DOHH2 (cell line): Measurements from ENCODE around the gene SLC6A13.
A peak's percentile ranks its signal among the peaks of the same experiment; 100 is the strongest.

ENCODE experiments used
- H3F3A ChIP-seq: fragments of 200-600 bp; sonication (generic), shearing (Covaris generic); 2 replicates; pipeline ENCODE4 v1.6.0; 2016; ENCODE audit warnings: antibody characterized with exemption, mild to moderate bottlenecking; ENCODE audit not compliant: control insufficient read depth, insufficient read depth
- H3K27ac ChIP-seq: fragments of 200-600 bp; sonication (generic); 2 replicates; pipeline ENCODE4 v1.5.1; 2014; ENCODE audit warnings: low read depth, mild to moderate bottlenecking, low read length, moderate library complexity
- H3K27me3 ChIP-seq: fragments of 200-600 bp; sonication (generic); 2 replicates; pipeline ENCODE4 v1.6.1; 2014; ENCODE audit warnings: mild to moderate bottlenecking, low read length, mixed read lengths; ENCODE audit not compliant: control insufficient read depth
- H3K36me3 ChIP-seq: fragments of 200-600 bp; sonication (generic); 2 replicates; pipeline ENCODE4 v1.6.1; 2014; ENCODE audit warnings: mild to moderate bottlenecking, low read length, moderate library complexity, mixed read lengths; ENCODE audit not compliant: control insufficient read depth
- H3K4me1 ChIP-seq: fragments of 200-600 bp; sonication (generic); 2 replicates; pipeline ENCODE4 v1.6.1; 2014; ENCODE audit warnings: mild to moderate bottlenecking, low read length, mixed read lengths; ENCODE audit not compliant: control insufficient read depth
- H3K4me2 ChIP-seq: fragments of 200-600 bp; sonication (generic); 2 replicates; pipeline ENCODE4 v1.6.0; 2014; ENCODE audit warnings: mild to moderate bottlenecking, low read length, moderate library complexity
- H3K4me3 ChIP-seq: fragments of 200-600 bp; sonication (generic); 2 replicates; pipeline ENCODE4 v1.5.1; 2014; ENCODE audit warnings: mild to moderate bottlenecking, low read length, mixed read lengths
- H3K79me2 ChIP-seq: fragments of 200-600 bp; sonication (generic); 2 replicates; pipeline ENCODE4 v1.6.1; 2014; ENCODE audit warnings: mild to moderate bottlenecking, low read length, mixed read lengths; ENCODE audit not compliant: control insufficient read depth
- H3K9me2 ChIP-seq: fragments of 200-600 bp; sonication (generic); replicated peaks from 2 replicates; pipeline ENCODE4 v1.6.1; 2014; ENCODE audit warnings: mild to moderate bottlenecking, low read length, mixed read lengths; ENCODE audit not compliant: control insufficient read depth
- H3K9me3 ChIP-seq: fragments of 200-600 bp; sonication (generic); 2 replicates; pipeline ENCODE4 v1.6.1; 2014; ENCODE audit warnings: antibody characterized with exemption, low read length, mixed read lengths; ENCODE audit not compliant: control insufficient read depth, insufficient read depth
- H4K20me1 ChIP-seq: fragments of 200-600 bp; sonication (generic); 2 replicates; pipeline ENCODE4 v1.6.0; 2014; ENCODE audit warnings: low read depth, mild to moderate bottlenecking, antibody characterized with exemption, low read length, moderate library complexity; ENCODE audit not compliant: control insufficient read depth, insufficient read depth
- CTCF ChIP-seq: fragments of 200-600 bp; sonication (generic); IDR thresholded peaks from one replicate; pipeline ENCODE4 v1.5.1; 2014; ENCODE audit warnings: antibody characterized with exemption, mild to moderate bottlenecking, low read depth, low read length; ENCODE audit not compliant: poor library complexity, severe bottlenecking
- EZH2phosphoT487 ChIP-seq: fragments of 200-600 bp; sonication (generic); IDR thresholded peaks from 2 replicates; pipeline ENCODE4 v1.6.1; 2017; ENCODE audit warnings: borderline replicate concordance, mild to moderate bottlenecking, antibody characterized with exemption, low read length, moderate library complexity, mixed read lengths

SLC6A13 gene

GRCh38 chr12:212715-213526 is 49.7 kb downstream of the SLC6A13 start:
- Histone ChIP-seq H3F3A (no peaks in the 10 kb centered on the region), H3K9me2 (no peaks in the 10 kb centered on the region), H3K4me3 (no peak overlapping the region), H3K9me3 (no peaks in the 10 kb centered on the region), H3K79me2 (no peaks in the 10 kb centered on the region), H3K4me1 (peaks cover 27% of the 10 kb centered on the region), H4K20me1 (no peaks in the 10 kb centered on the region), H3K27ac (no peak overlapping the region), H3K4me2 (peak overlapping the region; percentile 10), H3K36me3 (no peaks in the 10 kb centered on the region), H3K27me3 (peaks cover 48% of the 10 kb centered on the region)
- TF ChIP-seq CTCF (no peak), EZH2phosphoT487 (no peak)

DNA sequence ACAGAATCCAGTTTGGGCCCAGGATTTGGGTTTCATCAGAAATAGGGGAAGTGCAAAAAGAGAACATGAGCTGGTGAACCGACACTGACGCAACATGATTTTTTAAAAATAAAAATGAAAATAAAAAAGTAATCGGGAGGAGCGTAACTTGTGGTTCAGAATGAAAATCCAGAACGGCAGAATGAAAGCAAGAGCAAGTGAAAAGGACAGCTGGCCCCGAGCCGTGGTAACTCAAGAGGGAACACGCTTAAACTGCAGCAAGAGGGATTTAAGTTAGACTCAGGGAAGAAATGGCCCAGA is 50.3 kb downstream of the SLC6A13 start:
- no peaks in the 10 kb centered on the region for H3K36me3 ChIP-seq
- no peak overlapping the region for H3K4me3 ChIP-seq
- H3K27me3 ChIP-seq: peaks cover 48% of the 10 kb centered on the region
- no peaks in the 10 kb centered on the region for H4K20me1 ChIP-seq
- no peaks in the 10 kb centered on the region for H3K9me3 ChIP-seq
- H3K79me2 ChIP-seq: no peaks in the 10 kb centered on the region
- no peak for TF ChIP-seq CTCF
- TF ChIP-seq EZH2phosphoT487: no peak
- peak overlapping the region; percentile 10 for H3K4me2 ChIP-seq
- no peak overlapping the region for H3K27ac ChIP-seq
- no peaks in the 10 kb centered on the region for H3F3A ChIP-seq
- H3K9me2 ChIP-seq: no peaks in the 10 kb centered on the region
- peaks cover 27% of the 10 kb centered on the region for H3K4me1 ChIP-seq

DNA sequence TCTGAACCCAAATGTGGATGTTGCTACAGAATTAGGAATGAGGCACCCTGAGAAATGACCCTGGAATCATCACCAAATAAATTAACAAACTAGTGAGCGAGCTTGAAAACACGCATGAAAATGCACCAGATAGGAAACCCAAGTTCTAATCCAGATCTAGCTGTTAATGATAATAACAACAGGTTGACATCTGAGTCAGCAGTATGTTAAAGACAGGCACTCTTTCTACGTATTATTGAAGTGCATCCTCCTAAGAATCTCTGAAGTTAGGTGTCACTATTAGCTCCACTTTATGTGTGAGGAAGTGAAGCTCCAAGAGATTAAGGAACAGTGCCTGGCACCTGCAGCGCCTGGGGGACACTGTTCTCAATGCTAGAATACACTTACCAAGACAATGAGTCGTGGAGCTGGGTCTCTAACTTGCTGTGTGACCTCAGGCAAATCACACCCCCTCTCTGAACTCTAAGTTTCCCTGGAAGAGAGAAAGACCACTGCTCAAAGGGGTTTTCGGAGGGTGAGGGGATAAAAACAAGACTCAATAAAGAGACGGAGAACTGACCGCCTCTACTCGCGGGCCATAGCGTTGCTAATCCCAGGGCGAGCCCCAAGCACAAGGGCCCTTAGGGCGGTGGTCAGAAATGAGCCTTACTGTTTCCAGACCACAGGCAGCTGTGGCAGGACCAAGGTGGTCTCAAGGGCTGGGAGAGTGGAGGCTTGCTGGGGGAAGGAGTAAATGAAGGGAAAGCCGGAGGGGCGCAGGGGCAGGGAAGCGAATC is 50.8 kb downstream of the SLC6A13 start:
- H3K4me2 ChIP-seq: 0 out of 2 replicates have a peak overlapping the region, but pooled peaks have one; percentile 10
- peaks cover 27% of the 10 kb centered on the region for H3K4me1 ChIP-seq
- H3K9me3 ChIP-seq: no peaks in the 10 kb centered on the region
- TF ChIP-seq EZH2phosphoT487 (no peak), CTCF (no peak)
- no peaks in the 10 kb centered on the region for H3K79me2 ChIP-seq
- H3F3A ChIP-seq: no peaks in the 10 kb centered on the region
- H3K9me2 ChIP-seq: no peaks in the 10 kb centered on the region
- H3K36me3 ChIP-seq: no peaks in the 10 kb centered on the region
- H3K27me3 ChIP-seq: peaks cover 47% of the 10 kb centered on the region
- H4K20me1 ChIP-seq: no peaks in the 10 kb centered on the region
- no peak overlapping the region for H3K27ac ChIP-seq
- H3K4me3 ChIP-seq: no peak overlapping the region
